HFF-Myc (cell line): ENCODE measurements around the gene SIGLEC6.
A peak's percentile ranks its signal among the peaks of the same experiment; 100 is the strongest.

Experiments used
- DNase-seq: peaks from one replicate; pipeline ENCODE4 v3.0.0-alpha.2; 2011; ENCODE audit warnings: low read depth; ENCODE audit errors: extremely low read depth
- H3K4me3 ChIP-seq: replicated peaks from 2 replicates; pipeline ENCODE4 v1.5.1; 2011; ENCODE audit warnings: low read depth, mild to moderate bottlenecking, control low read depth, low read length
- CTCF ChIP-seq: IDR thresholded peaks from 2 replicates; pipeline ENCODE4 v1.5.1; 2012; ENCODE audit warnings: mild to moderate bottlenecking, low read depth, low read length, control low read depth; ENCODE audit errors: missing control alignments

Gene SIGLEC6

GRCh38 chr19:51560339-51560738 lies 28.9 kb upstream of the SIGLEC6 start:
- H3K4me3 ChIP-seq, result no peak overlapping the region
- DNase-seq, result no peak
- no peak for TF ChIP-seq CTCF

GRCh38 chr19:51559240-51559639 lies 27.8 kb upstream of the SIGLEC6 start:
- H3K4me3 ChIP-seq, result no peak overlapping the region
- TF ChIP-seq CTCF, result no peak
- no peak for DNase-seq

GRCh38 chr19:51552996-51553725 lies 21.7 kb upstream of the SIGLEC6 start:
- H3K4me3 ChIP-seq, result no peak overlapping the region
- peak; percentile 53 for DNase-seq
- no peak for TF ChIP-seq CTCF

GRCh38 chr19:51552608-51552995 lies 21.1 kb upstream of the SIGLEC6 start:
- DNase-seq, result no peak
- H3K4me3 ChIP-seq, result no peak overlapping the region
- no peak for TF ChIP-seq CTCF

GRCh38 chr19:51551673-51552432 lies 20.4 kb upstream of the SIGLEC6 start:
- no peak for TF ChIP-seq CTCF
- H3K4me3 ChIP-seq, result no peak overlapping the region
- DNase-seq, result no peak

GRCh38 chr19:51550848-51551672 lies 19.6 kb upstream of the SIGLEC6 start:
- H3K4me3 ChIP-seq, result no peak overlapping the region
- no peak for TF ChIP-seq CTCF
- no peak for DNase-seq
